ENCODE measurements around the gene GPR15LG.

DNA sequence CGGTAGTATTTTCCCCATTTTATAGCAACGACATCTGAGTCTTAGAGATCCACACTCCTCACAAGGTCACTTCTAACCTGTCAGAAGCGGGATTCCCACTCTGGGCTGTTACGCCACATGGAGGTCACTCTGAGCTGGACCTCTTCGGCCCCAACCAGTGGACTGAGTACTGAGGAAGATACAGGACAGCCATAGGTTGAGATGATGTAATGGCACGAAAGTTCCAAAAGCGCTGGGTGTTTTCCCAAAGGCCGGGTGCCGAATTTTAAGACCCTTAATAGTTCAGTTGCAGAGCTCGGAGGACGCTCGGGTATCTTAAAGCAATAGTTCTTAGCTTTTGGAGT lies 33.6 kb upstream of the GPR15LG start:
- TF ChIP-seq ZNF274 (IDR thresholded peaks at IDR 0.05; ENCODE audit: insufficient read depth, insufficient read length): no peak
- TF ChIP-seq, protein P1, sequence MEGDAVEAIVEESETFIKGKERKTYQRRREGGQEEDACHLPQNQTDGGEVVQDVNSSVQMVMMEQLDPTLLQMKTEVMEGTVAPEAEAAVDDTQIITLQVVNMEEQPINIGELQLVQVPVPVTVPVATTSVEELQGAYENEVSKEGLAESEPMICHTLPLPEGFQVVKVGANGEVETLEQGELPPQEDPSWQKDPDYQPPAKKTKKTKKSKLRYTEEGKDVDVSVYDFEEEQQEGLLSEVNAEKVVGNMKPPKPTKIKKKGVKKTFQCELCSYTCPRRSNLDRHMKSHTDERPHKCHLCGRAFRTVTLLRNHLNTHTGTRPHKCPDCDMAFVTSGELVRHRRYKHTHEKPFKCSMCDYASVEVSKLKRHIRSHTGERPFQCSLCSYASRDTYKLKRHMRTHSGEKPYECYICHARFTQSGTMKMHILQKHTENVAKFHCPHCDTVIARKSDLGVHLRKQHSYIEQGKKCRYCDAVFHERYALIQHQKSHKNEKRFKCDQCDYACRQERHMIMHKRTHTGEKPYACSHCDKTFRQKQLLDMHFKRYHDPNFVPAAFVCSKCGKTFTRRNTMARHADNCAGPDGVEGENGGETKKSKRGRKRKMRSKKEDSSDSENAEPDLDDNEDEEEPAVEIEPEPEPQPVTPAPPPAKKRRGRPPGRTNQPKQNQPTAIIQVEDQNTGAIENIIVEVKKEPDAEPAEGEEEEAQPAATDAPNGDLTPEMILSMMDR (IDR thresholded peaks at IDR 0.05 in 2 of 3, conservative IDR thresholded peaks at IDR 0.05 in 1 of 3; ENCODE audit: control insufficient read depth in 2 of 3, extremely low read depth in 1 of 3, insufficient read depth in 1 of 3, low read depth in 3 of 3, low read length in 3 of 3): no peak
- no peak for TF ChIP-seq YBX1 (IDR thresholded peaks at IDR 0.05)
- no peak for TF ChIP-seq POLR2A (IDR thresholded peaks at IDR 0.05; ENCODE audit: low read depth, low read length)
- TF ChIP-seq, protein P2, sequence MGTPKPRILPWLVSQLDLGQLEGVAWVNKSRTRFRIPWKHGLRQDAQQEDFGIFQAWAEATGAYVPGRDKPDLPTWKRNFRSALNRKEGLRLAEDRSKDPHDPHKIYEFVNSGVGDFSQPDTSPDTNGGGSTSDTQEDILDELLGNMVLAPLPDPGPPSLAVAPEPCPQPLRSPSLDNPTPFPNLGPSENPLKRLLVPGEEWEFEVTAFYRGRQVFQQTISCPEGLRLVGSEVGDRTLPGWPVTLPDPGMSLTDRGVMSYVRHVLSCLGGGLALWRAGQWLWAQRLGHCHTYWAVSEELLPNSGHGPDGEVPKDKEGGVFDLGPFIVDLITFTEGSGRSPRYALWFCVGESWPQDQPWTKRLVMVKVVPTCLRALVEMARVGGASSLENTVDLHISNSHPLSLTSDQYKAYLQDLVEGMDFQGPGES (IDR thresholded peaks at IDR 0.05): no peak
- no peak for TF ChIP-seq KDM1A (IDR thresholded peaks at IDR 0.05; ENCODE audit: borderline replicate concordance)
- no peak for TF ChIP-seq SREBF2 (IDR thresholded peaks at IDR 0.05; ENCODE audit: low read length)
- no peak for TF ChIP-seq TAF1 (IDR thresholded peaks at IDR 0.05; ENCODE audit: borderline replicate concordance, low read depth, low read length)
- no peak for TF ChIP-seq POLR2AphosphoS5 (IDR thresholded peaks at IDR 0.05; ENCODE audit: low read length)

All from GM12878 (cell line).